GM18907 (cell line): ENCODE results near the gene NFKBIZ.

Experiments used
- ATAC-seq: cut with Tn5 transposase; IDR thresholded peaks from one replicate; pipeline ENCODE4 v1.9.1; 2021; ENCODE audit warnings: mild to moderate bottlenecking, moderate library complexity; ENCODE audit not compliant: unreplicated experiment

The NFKBIZ gene, protein sequence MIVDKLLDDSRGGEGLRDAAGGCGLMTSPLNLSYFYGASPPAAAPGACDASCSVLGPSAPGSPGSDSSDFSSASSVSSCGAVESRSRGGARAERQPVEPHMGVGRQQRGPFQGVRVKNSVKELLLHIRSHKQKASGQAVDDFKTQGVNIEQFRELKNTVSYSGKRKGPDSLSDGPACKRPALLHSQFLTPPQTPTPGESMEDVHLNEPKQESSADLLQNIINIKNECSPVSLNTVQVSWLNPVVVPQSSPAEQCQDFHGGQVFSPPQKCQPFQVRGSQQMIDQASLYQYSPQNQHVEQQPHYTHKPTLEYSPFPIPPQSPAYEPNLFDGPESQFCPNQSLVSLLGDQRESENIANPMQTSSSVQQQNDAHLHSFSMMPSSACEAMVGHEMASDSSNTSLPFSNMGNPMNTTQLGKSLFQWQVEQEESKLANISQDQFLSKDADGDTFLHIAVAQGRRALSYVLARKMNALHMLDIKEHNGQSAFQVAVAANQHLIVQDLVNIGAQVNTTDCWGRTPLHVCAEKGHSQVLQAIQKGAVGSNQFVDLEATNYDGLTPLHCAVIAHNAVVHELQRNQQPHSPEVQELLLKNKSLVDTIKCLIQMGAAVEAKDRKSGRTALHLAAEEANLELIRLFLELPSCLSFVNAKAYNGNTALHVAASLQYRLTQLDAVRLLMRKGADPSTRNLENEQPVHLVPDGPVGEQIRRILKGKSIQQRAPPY

DNA sequence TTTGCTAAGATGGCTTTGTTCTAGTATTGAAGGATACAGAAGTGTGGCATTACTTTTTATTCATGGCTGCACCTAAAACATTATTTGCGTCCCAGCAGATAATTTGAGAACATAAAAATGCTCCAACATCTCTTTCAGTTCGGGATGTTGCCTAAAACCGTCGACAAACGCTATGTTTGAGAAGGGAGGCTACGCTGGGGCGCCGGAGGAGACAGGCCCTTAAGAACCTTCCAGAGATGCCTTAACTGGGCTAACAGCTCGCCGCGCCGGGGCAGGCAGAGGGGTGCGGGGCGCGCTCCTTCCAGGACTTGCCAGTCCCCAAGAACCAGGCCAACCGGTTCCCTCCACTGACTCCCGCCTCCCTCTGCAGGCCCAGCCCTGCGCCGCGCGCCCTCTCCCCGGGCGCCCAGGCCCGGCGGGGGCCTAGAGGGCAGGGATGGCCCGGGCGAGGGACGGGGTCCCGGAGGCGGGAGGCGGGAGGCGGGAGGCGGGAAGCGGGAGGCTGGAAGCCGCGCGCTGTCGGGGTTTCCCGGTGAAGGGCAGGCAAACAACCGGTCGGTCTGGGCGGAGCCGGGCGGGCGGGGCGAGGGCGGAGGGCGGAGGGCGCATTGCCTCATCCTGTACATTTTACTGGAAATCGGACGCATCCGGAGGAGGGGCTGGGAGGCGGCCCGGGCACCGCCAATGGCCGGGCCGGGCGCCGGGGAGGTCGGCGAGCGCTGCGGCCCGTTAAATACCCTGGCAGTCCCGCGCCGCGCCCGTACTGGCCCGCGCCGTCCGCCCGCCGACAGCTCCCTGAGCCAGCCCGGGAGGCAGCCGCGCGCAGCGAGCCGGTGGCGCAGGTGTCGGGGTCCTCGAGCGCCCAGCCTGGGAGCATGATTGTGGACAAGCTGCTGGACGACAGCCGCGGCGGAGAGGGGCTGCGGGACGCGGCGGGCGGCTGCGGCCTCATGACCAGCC lies at the start of gene NFKBIZ:
Gene NFKBIZ (plus strand): TSS at position 761 of the 960 bp plus-strand sequence. CDS start 115 bp downstream, at position 876.
- ATAC-seq, result peak; percentile 85

DNA sequence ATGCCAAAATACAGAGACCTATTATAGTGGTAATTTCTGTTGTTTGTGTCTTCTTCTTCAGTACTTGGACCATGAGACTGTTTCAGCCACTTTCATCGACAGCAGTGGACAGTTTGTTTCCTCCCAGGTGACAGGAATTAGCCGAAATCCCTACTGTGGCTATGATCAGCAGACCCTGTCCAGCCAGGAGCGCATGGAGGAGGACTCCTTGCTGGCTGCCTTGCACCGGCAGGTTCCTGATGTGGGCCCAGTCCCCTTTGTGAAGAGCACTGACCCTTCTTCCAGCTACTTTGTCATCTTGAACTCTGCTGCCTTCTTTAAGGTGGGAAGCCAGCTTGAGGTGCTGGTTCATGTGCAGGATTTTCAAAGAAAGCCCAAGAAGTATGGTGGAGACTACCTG lies 48.1 kb upstream of the NFKBIZ start:
- no peak for ATAC-seq

DNA sequence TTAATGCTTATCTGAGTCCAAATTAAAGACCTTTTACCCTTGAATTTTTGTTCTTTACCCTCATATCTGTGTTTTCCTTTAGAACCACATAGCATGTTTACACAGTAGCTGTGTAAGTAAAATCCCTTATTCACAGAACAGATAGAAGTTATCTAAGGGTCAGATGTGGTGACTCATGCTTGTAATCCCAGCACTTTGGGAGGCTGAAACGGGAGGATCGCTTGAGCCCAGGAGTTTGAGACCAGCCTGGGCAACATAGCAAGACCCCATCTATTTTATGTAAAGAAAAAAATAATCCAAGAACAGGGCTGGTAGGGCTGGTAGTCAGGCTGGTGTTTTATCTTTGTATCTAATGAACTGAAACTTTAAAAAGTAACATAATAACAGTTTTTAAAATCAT lies 47.1 kb upstream of the NFKBIZ start:
- ATAC-seq, result no peak

DNA sequence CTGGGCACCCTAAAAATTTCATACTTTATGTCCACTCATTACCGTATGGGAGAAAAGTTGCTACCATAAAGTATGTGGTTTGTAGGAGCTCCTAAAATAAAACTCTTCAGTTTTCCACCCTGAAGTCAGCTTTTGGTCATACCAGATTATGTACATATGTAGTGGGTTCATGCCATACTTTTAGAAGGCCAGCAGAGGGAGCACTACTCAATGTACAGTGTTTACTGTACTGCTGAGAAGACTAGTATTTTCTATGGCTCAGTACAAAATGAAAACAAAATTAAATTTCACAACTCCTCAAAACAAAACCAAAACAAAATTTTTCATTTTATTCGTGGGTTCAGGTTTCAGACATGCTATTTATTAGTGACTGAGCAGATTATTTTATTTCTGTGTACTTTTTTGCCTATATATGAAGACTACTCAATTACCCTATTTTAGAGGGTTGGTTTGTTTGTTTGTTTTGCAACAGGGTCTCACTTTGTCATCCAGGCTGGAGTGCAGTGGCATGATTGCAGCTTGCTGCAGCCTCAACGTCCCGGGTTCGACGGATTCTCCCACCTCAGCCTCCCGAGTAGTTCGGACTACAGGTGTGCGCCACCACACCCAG lies 46.0 kb upstream of the NFKBIZ start:
- ATAC-seq, result peak; percentile 95

DNA sequence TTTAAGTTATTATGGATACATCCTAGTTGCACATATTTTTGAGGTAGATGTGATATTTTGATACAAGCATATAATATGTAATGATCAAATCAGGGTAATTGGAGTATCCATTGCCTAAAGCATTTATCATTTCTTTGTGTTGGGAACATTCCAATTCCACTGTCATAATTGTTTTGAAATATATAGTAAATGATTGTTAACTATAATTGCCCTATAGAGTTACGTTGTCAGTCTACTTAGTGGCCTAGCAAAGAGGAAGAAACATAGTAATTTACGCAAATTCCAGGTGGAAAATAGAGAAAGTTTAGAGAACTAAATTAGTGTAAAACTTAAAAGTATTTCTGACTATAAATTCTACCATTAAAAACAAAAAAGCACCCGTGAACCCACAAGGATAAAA lies 45.4 kb upstream of the NFKBIZ start:
- ATAC-seq, result no peak

DNA sequence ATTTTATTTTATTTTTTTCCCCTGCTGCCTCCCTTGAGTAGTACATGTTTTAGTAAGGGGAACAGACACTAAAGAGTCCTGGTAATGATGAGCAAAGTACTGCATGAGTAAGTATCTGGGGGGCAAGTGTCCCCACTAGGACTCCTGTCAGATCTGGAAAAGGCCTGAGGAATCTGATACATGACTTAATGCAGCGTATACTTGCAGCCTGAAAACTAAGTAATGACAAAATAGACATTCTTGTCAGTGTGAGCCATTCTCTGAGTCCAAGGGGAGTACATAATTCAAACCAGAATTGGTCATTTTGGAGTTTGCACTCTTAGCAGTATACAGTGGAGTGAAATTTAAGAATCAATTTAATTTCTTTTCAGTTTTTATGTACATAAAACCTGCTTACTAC lies 42.8 kb upstream of the NFKBIZ start:
- no peak for ATAC-seq

DNA sequence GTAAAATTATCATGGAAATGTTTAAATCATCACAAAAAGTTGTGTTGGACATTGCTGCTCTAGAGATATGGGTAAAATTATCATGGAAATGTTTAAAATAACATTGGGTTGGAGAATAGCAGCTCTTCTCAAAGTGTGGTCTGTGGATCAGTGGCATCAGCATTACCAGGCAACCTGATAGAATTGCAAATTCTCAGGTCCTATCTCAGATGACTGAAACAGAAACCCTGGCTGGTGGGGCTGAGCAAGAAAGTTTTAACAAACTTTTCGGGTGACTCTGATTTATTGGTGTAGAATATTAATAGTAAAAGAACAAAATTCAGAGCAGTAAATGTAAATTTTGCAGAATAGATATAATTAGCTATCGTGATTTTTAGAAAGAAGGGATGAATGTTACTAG lies 41.4 kb upstream of the NFKBIZ start:
- peak; percentile 70 for ATAC-seq

DNA sequence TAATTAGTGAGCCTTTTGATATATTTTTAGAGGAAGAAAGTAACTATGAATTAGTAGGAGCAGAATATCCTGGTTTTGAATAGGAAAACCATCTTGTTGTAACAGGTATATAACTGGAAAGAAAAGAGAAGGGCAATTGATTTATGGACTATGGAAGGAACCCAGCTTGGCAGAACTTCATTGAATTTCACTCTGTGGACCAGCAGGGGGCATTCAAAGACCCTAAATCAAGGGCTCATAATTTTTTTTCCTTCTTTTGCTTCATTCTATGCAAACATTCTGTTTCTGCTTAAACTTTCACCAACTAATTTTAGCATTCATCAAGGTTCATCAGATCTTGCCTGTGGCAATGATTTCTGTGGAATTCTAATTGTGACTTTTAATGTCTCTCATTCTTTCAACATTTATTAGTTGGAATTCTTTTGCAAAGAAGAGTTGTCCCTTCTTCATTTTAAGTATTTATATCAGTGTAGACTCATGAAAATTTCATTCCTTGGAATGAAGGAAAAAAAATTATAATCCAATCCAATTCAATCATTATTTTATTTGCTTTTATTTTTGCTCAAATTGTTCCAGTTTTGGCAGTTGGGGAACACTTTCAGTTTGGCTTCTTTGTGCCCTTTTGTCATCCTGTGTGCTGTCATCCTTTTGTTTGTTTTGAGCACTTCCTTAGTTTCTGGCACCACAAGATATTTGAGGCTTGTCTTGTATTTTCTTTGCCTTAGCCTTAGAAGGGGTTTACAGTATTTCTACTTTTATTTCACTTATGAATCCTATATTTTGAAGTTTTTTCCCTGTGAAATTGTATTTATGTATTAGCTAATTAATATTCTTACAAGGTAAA lies 39.9 kb upstream of the NFKBIZ start:
- peak; percentile 47 for ATAC-seq

DNA sequence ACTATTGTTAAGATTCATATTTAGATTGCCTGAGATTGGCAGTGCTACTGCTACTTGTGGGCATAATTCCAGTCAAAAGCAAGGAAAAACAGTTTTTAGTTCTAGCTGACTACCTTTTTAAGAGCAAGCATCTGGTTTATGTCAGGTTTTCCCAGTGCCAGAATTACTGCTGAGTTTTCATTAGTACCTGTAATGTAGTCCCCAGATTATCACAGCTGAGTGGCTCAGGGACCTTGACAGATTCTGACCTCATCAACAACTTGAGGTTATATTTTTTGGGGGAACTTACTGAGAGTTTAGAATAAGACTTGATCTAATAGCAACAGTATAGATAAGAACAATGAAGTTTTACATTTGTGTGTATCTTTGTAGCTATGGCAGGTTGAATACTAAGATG lies 39.3 kb upstream of the NFKBIZ start:
- ATAC-seq, result no peak

DNA sequence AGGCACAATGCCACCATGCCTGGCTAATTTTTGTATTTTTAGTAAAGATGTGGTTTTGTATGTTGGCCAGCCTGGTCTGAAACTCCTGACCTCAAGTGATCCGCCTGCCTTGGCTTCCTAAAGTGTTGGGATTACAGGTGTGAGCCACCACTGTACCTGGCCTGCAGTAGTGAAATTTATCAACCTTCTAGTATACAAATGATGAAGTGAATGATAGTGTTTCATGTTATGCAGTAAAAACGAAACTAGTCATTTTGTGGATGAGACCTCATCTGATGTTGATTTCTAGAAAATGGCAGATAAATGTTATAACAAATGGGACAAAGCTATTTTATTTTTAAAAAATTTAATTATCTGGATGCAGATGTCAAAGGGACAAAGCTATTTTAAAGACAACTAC lies 37.4 kb upstream of the NFKBIZ start:
- no peak for ATAC-seq

DNA sequence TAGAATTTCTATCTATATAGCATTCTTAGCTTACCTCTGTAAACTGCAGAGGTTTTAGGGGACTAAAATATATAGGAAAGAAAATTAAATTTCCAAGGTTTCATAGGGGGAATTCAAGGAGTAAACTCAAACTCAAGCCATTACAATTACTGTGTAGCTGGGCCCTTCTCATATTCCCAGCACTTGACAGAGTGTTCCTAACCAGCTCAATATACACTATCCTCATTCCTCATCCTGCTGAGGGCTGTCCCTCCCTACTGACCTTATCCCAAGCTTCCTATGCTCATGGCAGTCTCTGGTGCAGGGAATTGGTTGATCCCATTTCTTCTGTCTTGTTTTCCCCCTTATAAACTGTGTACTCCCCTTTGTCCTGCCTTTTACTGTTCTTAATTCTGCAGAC lies 36.4 kb upstream of the NFKBIZ start:
- no peak for ATAC-seq

DNA sequence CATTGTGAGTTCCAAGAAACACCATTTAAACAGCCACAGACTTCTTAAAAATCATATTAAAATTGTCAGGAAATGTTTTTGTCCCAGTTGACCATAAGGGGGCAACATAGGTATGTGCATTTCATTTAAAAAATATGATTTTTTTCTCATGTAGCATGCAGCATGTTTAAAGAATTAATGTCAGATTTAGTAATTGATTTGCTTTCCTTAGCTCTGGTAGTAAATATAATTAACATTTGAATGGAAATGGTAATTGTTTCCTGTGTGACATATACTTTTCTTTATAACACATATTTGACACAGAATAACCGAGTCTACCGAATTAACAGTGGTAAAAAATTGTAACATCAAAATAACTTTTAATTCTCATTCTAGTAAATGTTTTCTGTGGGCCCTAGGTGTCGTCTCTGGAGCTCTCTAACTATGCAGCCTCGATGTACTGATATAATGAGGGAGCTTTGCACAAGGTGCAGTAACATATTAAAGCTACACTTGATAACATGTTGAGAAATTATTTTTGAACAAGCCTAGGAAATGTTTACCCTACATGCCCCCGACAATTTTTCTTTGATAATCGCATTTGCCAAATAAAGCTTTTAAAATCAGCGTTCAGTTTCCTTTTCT lies 35.4 kb upstream of the NFKBIZ start:
- ATAC-seq, result no peak

DNA sequence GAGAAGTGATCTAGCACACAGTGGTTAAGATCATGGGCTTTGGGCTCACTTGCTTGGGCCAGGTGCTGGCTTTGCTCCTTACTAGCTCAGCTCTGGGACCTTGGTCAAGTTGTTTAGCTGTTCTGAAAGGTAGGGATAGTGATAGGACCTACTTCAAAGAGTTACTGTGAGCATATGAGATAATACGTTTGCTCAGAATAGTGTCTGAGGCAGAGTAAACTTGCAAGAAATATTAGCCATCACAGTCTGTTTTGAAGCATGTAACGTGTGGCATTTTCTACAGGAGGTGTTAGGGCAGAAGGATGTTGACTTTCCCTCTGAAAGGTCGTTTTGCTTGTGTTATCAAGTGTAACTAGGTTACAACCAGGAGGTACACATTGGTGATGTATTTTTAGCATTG lies 34.5 kb upstream of the NFKBIZ start:
- ATAC-seq, result no peak

DNA sequence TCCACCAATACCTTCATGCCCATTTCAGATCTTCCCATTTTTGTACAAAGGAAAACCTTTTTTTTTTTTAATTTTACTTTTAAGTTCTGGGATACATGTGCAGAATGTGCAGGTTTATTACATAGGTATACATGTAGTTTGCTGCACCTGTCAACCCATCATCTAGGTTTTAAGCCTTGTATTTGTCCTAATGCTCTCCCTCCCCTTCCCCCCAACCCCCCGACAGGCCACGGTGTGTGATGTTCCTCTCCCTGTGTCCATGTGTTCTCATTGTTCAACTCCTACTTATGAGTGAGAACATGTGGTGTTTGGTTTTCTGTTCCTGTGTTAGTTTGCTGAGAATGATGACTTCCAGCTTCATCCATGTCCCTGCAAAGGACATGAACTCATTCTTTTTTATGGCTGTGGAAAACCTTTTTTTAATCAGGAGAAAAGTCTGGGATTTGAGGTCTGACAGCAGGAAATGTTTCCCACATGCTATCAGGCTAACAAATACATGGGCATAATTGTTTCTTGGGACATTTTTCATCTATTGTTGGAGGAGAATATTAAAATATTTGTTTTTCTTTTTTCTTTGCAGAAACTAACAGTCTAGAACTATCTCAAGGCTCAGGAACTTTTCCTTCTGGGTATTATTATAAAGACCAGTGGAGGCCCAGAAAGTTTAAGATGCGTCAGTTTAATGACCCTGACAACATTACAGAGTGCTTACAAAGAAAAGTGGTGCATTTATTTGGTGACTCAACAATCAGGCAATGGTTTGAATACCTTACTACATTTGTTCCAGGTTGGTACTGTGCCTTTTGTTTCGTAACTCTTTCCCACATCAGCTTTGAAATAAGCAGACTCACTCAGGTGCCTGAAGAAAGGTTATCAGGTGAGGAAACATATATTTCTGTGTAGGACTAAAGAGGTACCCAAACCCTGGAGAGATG lies 32.8 kb upstream of the NFKBIZ start:
- ATAC-seq, result no peak

DNA sequence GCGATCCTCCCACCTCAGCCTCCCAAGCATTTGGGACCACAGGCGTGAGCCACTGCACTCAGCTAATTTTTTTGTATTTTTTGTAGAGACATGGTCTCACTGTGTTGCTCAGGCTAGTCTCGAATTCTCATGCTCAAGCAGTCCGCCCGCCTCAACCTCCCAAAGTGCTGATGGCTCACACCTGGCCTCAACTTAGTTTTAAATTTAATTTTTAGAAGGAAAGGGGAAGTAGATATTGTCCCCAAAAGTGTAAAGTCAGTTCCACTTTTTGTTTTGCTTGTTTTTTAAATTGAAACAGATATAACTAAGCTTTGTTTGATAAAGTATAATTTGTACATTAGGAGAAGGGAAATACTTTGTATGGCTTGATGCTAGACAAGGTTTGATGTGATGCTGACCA lies 31.3 kb upstream of the NFKBIZ start:
- ATAC-seq, result no peak

DNA sequence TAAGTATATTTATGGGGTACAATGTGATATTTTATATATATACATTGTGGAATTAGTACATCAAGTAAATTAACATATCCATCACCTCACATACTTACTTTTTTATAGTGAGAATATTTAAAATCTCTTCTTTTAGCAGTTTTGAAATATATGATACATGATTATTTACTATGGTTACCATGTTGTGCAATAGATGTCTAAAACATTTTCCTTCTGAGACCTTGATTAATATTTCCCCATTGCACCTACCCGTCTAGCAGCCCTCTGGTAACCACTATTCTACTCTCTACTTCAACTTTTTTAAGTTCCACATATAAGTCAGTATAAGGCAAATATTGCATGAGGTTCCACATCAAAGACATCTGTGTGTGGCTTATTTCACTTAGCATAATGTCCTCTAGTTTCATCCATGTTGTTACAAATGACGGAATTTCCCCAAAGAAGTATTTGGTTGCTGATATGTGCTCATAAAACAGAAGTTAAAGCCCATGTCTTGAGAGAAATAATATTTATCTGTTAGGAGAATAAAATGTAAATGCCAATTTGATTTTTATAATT lies 29.6 kb upstream of the NFKBIZ start:
- ATAC-seq, result peak; percentile 62

DNA sequence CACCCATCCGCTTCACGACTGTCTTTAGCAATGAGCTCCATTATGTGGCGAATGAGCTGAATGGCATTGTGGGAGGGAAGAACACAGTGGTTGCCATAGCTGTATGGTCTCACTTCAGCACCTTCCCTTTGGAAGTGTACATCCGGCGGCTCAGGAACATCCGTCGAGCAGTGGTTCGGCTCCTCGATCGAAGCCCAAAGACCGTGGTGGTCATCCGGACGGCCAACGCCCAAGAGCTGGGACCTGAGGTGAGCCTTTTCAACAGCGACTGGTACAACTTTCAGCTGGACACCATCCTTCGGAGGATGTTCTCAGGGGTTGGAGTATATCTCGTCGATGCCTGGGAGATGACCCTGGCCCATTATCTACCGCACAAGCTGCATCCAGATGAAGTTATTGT lies 27.8 kb upstream of the NFKBIZ start:
- ATAC-seq, result no peak

DNA sequence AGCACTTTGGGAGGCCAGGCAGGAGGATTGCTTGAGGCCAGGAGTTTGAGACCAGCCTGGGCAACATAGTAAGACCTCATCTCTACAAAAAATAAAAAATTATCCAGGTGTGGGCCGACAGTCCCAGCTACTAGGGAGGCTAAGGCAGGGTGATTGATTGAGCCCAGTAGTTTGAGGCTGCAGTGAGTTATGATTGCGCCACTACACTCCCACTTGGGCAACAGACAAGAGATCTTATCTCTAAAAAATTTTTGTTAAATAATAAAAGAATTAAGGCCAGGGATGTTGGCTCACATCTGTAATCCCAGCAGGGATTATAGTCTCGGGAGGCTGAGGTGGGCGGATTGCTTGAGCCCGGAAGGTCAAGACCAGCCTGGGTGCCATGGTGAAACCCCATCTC lies 25.8 kb upstream of the NFKBIZ start:
- no peak for ATAC-seq
